Measurements from ENCODE around the gene FIBCD1.
"Not testable (repeated sequence)": the region's sequence is repeated elsewhere in the genome, so short reads cannot be mapped to it uniquely, and the experiment has no call there.

FIBCD1 gene

DNA sequence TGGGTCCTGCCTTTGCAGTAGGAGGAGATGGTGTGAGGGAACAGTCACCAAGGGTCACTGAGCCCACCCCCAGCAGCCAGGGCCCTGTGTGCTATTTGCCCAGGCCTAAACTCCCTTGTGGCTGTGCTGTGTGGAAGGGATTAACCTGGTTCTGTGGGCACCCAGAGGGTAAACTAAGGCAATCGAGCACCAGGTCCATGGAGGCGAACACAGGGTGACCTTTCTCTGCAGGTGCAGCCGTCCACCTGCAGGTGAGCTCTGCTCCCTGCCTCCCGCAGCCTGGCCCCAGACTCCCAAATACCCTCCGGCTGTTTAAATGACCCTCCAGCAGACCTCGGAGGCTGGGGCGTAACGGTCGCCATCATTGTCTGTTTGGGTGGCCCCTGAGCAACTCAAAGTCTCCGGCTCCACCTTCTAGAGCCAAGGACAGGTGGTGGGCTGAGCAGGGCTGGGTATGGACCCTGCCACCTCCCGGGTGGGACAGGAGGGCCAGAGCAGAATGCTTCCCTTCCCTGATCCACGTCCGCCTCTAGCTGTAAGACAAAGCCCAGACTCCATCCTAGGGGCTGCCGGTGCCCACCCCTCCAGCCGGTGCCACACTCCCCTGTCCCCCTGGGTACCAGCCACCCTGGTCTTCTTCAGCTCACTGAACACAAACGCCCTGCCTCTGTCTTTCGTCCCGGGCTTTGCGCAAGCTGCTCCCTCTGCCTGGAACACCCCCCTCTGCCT, 34.1 kb upstream of the FIBCD1 start:
- no peak for DNase-seq

DNA sequence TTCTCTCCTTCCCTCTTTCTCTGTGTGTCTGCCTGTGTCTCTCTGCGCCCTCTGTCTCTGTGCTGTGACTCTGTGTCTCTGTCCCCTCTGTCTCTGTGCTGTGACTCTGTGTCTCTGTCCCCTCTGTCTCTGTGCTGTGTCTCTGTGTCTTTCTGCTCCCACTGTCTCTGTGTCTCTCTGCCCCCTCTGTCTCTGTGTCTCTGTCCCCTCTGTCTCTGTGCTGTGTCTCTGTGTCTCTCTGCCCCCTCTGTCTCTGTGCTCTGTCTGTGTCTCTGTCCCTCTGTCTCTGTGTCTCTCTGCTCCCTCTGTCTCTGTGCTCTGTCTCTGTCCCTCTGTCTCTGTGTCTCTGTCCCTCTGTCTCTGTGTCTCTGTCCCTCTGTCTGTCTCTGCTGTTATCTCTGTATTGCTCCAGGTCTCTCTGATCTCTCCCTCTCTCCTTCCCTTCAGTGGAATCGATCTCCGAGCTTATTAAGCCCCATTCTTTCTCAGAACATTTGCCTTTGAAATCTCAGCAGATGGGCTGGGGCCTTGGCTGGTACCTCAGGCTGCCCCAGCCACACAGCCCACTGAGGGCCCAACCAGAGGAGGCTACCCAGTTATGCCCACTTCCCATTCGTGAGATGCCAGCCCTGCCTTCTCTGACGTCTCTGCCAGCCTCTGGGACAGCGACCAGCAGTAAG, 33.4 kb upstream of the FIBCD1 start:
- no peak for DNase-seq

GRCh38 chr9:130971294-130971849, 32.3 kb upstream of the FIBCD1 start:
- no peak for DNase-seq

DNA sequence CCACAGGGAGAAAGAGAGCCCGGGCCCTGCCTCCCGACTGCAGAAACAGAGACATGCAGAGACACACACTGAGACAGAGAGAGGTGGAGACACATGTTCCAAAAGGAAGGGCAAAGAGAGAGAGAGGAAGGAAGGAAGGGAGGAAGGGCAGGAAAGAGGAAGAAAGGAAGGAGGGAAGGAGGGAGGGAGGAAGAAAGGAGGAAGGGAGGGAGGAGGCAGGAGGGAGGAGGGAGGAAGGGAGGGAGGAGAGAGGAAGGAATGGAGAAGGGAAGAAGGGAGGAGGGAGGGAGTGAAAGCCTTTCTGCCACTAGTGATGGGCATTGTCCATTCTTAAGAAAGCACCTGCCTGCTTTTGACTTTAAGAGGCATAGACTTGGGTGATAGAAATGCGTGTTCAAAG, 31.8 kb upstream of the FIBCD1 start:
- DNase-seq, result no peak

- no peak for DNase-seq
Measured at GRCh38 chr9:130970052-130970451, 31.0 kb upstream of the FIBCD1 start.

DNA sequence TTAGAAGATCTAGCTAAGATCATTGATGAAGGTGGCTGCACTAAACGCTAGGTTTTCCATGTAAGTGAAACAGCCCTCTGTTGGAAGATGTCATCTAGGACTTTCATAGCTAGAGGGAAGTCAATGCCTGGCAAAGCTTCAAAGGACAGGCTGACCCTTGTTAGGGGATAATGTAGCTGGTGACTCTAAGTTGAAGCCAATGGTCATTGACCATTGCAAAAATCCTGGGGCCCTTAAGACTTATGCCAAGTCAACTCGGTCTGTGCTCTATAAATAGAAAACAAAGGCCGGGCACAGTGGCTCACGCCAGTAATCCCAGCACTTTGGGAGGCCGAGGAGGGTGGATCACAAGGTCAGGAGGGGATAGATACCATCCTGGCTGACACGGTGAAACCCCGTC, 26.6 kb upstream of the FIBCD1 start:
- no peak for DNase-seq

DNA sequence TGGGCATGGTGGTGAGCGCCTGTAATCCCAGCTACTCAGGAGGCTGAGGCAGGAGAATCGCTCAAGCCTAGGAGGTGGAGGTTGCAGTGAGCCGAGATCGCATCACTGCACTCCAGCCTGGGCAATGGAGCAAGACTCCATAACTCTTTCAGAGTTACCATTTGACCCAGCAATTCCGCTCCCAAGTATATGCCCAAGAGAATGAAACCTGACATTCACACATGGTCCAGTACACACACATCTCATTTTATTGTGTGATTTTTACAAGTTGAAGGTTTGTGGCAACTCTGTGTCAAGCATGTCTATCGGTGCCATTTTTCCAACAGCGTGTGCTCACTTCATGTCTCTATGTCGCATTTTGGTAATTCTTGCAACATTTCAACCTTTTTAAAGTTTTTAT, 24.9 kb upstream of the FIBCD1 start:
- DNase-seq, result no peak

GRCh38 chr9:130963337-130963908, 24.4 kb upstream of the FIBCD1 start:
- DNase-seq, result peak; percentile 7

DNA sequence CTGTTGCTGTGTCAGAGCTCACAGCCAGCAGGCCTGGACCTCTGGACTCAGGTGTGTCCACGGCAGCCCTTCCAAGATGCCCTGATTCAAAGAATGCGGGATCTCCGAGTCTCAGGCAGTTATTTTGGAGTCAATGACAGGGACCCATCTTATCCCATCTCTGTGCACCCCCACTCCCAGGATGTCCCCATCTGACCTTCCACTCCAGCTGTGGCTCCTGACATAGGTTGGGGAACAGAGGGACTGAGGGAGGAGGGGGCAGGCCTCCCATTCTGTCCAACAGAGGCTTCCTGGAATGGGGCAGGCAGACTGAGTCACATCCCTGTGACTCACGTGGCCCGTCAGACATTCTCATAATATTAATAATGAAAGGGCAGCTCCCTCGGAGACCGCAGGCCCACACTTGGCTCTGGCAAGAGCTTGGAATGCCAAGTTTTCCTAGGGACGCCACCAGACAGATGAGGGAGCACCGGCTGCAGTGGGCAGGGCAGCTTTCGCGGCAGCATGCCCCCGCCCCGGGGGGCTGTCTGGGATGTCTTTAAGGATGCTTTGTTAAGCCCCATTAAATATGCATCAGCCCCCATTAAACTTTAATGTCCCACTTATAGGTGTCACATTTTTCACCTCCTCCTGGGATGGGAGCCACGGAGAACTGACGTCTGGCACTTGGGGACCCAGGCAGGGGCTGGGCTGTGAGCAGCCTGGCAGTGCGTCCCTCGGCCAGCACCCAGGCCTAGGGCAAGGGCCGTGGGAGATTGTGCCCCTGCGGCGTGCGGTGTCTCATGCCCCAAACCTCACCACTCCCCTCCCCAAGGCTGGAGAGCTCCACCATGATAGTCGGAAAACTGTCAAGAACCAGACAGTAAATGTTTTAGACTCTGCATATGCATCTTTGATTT, 23.6 kb upstream of the FIBCD1 start:
- peak; percentile 97 for DNase-seq

DNA sequence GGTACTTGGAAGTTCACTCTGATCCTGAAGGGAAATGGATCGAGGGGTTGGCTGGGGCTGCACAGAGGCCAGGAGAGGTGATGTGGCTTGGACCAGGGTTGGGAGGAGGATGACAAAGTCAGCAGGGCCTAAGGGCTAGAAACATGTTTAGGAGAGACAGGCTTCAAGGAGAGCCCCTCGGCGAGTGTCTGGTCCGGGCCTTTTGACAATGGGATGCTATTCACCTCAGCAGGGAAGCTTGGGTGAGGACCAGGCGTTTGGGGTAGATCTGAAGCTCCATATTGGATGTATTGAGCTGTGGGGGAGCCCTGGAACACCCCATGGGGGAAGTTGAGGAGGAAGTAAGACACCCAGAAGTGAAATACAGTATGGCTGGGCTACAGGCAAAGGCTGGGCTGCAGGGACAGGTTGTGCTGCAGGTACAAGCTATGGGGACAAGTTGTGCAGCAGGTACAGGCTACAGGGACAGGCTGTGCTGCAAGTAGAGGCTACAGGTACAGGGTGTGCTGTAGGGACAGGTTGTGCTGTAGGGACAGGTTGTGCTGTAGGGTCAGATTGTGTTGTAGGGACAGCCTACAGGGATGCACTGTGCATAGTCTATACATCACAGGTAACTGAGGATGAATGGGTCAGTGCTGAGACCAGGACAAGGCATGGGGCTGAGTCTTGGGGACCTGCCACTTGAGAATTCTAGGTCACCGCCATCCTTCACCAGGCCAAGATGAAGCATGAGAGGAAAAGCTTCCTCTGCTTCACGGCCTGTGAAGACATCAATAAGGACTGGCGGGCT, 22.7 kb upstream of the FIBCD1 start:
- DNase-seq, result no peak

GRCh38 chr9:130960522-130961378, 21.7 kb upstream of the FIBCD1 start:
- no peak for DNase-seq

DNA sequence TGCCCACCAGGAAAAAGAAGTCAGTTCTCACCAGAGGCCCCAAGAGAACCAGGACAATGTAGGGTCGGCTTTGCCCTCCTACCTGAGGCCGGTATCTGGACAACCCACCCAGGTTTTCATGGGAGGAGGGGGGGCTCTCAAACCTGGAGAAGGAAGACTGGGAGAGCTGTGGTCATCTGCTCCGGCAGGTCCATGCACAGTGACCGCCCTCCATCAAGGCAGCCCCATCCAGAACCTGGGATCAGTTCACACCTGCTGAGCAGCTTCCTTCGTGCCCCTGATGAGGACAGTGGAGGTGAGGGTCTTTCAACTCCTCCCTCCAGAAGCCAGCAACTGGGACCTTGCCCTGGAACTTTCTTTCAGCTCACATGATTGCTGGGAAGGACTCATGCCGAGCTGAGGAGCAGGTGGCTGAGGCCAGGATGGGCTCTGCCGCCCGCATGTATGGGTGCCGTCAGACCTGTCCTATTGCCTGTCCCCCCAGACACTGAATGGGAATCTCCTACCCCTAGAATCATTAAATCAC, 20.8 kb upstream of the FIBCD1 start:
- DNase-seq, result no peak

- DNase-seq, result not testable (repeated sequence)
Measured at GRCh38 chr9:130958564-130958963, 19.5 kb upstream of the FIBCD1 start.

DNA sequence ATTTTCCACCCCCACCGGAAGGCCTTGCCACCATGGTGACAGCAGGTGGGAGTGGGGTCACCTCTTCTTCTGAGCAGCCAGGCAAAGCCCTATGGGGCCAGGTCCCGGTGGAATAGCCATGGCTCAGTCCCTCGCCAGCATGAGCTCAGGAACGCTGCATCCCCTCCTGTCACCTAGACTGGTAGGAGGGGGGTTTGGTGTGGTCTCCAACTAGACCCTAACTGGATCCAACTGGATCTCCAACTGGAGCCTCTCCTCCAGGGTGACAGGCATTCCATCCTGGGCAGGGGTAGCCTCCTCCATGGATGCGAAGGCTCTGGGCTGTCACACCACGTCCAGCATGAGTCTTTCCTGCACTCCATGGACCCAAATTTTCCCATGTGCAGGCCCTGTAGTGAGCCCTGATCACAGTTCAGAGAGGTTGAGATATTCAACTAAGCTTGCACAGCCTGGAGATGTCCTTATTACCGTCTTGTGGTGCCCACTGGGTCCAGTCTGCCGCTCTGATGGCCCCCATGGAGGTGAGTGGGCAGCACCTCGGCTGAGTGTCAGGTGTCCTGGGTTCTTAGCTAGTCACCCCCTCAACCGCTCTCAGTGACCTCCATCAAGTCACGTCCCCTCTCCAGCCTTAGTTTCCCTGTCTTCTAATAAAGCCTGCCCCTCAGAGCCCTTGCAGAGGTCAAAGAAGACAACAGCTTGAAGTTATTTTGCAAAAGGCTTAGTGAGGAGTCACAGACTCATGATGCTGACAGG, 18.6 kb upstream of the FIBCD1 start:
- no peak for DNase-seq

GRCh38 chr9:130956636-130957450, 17.8 kb upstream of the FIBCD1 start:
- DNase-seq, result no peak

- DNase-seq, result no peak
Measured at GRCh38 chr9:130955947-130956621, 17.0 kb upstream of the FIBCD1 start.

- DNase-seq, result not testable (repeated sequence)
Measured at GRCh38 chr9:130954925-130955324, 15.9 kb upstream of the FIBCD1 start.

- DNase-seq, result no peak
Measured at GRCh38 chr9:130954317-130954716, 15.3 kb upstream of the FIBCD1 start.
